Left kidney (tissue), 8 donors: ENCODE measurements around the gene SEMA4C. TPM values are rescaled to one million over a fixed set of nuclear protein-coding genes. Genes with fewer than 3 reads are reported as not detected.

Experiments used
- DNase-seq: peaks from one replicate; pipeline ENCODE4 v3.0.0-alpha.2; 2013
- long read RNA-seq, 8 donors: transcript quantifications; one replicate each; lab custom pipeline, GENCODE V29; 2026
- polyA plus RNA-seq: library from polyadenylated mRNA; unstranded; fragments of 120-200 nt; gene quantifications from one replicate; pipeline ENCODE4 v1.2.1, GENCODE V29; 2013; ENCODE audit not compliant: insufficient read length

SEMA4C gene, protein sequence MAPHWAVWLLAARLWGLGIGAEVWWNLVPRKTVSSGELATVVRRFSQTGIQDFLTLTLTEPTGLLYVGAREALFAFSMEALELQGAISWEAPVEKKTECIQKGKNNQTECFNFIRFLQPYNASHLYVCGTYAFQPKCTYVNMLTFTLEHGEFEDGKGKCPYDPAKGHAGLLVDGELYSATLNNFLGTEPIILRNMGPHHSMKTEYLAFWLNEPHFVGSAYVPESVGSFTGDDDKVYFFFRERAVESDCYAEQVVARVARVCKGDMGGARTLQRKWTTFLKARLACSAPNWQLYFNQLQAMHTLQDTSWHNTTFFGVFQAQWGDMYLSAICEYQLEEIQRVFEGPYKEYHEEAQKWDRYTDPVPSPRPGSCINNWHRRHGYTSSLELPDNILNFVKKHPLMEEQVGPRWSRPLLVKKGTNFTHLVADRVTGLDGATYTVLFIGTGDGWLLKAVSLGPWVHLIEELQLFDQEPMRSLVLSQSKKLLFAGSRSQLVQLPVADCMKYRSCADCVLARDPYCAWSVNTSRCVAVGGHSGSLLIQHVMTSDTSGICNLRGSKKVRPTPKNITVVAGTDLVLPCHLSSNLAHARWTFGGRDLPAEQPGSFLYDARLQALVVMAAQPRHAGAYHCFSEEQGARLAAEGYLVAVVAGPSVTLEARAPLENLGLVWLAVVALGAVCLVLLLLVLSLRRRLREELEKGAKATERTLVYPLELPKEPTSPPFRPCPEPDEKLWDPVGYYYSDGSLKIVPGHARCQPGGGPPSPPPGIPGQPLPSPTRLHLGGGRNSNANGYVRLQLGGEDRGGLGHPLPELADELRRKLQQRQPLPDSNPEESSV
- polyA plus RNA-seq = 38.1 TPM
- long read RNA-seq, donor 1, partial matches to known transcripts = 0 of 3 reads
- long read RNA-seq, donor 1, other reads (novel, unspliced or antisense) = 0 of 3 reads
- long read RNA-seq, donor 2, partial matches to known transcripts = 0 of 2 reads
- long read RNA-seq, donor 2, other reads (novel, unspliced or antisense) = 0 of 2 reads
- long read RNA-seq, donor 3, partial matches to known transcripts = 0 of 2 reads
- long read RNA-seq, donor 3, other reads (novel, unspliced or antisense) = 0 of 2 reads
- long read RNA-seq, donor 4 = 0 reads
- long read RNA-seq, donor 5, partial matches to known transcripts = 0 of 1 reads
- long read RNA-seq, donor 5, other reads (novel, unspliced or antisense) = 0 of 1 reads
- long read RNA-seq, donor 6, partial matches to known transcripts = 21 of 23 reads
- long read RNA-seq, donor 6, other reads (novel, unspliced or antisense) = 0 of 23 reads
- long read RNA-seq, donor 7, partial matches to known transcripts = 0 of 4 reads
- long read RNA-seq, donor 7, other reads (novel, unspliced or antisense) = 0 of 4 reads
- long read RNA-seq, donor 8 = 0 reads

DNA sequence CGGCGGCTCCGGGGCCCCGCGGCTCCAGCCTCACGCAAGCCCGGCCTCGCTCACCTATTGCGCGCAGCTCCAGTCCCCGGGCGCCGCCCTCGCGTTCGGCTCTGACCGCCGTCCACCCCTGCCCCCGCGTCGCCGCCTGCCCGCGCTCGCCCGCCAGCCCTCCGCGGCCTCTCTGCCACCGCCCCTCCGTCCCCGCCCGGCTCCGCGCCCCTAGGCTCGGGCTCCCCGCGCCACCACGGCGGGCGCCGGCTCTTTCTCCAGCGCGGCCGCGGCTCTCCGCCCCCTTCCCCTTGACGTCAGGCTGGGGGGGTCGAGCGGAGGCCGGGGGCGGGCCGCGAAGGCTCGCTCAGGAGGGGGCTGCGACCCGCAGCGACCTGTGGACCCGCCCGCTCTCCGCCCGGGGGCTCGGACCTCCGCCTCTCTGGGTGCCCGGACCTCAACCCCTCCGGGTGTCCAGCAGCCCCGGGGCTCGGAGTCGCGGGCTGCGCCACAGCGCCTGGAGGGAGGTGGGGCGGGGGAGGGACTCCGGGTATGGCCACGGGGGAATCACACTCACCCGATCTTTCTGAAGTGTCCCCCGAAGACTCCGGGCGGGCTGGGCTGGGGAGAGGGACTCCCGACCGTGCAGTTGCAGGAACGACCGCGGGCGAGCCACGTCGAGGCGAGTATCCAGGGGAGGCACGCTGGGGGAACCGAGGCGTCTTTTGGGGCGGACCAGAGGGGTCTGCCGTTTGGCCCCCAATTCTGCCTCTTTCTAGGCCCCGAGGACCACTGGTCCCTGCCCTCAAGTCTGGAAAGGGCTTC, at the start of gene SEMA4C:
TSS of gene SEMA4C (minus strand) at position 259 of the 804 bp plus-strand sequence. CDS start 2,194 bp downstream, outside the sequence.
- DNase-seq = no peak

- DNase-seq = no peak
Observed at GRCh38 chr2:96918754-96919550, 49.1 kb upstream of the SEMA4C start.

- no peak for DNase-seq
Observed at GRCh38 chr2:96918092-96918753, 48.3 kb upstream of the SEMA4C start.

GRCh38 chr2:96916646-96917543, 47.0 kb upstream of the SEMA4C start:
- DNase-seq = no peak

DNA sequence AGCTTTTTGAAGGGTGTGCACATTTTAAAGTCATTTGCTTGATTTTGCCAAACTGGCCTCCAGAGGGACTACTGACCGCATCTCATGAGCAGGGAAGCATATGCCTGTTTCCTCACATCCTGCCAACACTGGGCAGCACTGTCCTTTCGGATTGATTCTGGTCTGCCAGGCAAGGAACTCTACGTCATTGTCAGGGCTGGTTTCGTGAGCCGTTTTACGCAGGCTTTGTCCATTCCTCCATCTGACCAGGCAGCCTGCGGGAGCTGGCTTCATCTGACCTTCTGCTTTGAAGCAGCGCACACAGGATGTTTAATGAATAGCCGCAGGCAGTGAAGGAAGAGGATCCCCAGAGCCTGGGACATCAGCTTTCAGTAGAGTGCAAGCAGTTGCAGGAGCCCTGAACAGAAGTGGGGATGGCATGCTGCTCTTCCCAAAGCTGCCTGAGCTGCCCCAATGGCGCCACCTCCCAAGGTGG, 46.3 kb upstream of the SEMA4C start:
- no peak for DNase-seq

DNA sequence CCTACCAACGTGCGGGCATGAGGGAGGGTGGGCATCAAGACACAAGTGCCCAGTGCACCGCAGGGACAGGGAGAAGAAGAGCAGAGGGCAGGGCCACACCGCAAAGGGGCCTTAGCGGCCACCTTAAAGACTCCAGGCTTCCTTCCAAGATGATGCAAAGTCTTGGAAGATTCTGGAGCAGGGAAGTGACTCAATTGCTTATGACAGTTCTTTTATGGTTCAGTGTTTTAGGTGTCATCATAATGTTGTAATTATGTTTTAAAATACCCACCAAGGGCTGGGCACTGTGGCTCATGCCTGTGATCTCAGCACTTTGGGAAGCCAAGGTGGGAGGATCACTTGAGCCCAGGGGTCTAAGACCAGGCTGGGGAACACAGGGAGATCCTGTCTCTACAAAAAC, 44.5 kb upstream of the SEMA4C start:
- DNase-seq = no peak

DNA sequence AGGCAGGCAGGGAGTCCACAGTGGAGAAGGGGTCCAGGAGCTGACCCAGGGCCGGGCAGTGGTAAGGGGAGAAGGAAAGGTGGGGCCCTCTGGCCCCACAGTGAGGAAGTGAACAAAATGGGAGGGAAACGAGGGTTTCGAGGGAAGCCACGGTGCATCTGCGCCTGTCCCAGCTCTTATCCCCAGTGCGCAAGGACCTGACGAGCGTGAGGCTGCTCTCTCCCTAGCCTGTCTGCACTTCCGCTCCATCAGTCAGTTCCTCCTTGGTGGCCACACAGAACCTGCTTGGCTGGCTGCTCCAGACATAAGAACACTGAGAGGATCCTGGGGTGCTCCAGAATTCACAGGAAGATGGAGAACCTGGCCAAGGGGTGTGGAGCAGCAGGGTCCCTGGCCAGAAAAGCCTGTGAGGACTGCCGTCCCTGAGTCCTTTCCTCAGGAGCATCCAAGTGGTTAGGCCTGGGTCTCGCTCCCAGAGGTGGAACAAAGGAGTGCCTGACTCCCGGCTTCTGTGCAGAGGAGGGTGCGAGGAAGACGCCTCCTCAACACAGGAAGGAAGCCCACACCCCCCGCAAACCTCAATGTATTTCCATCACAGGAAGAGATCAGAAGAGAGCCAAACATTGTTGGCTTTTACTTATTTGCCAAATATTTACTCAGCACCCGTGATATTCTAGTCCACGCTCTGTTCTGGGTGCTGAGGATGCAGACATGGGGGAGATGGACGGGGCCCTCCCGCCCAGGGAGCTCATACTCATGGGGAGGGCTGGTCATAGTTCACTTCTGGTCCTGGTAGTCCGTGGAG, 43.7 kb upstream of the SEMA4C start:
- no peak for DNase-seq

GRCh38 chr2:96913117-96913397, 43.2 kb upstream of the SEMA4C start:
- no peak for DNase-seq

DNA sequence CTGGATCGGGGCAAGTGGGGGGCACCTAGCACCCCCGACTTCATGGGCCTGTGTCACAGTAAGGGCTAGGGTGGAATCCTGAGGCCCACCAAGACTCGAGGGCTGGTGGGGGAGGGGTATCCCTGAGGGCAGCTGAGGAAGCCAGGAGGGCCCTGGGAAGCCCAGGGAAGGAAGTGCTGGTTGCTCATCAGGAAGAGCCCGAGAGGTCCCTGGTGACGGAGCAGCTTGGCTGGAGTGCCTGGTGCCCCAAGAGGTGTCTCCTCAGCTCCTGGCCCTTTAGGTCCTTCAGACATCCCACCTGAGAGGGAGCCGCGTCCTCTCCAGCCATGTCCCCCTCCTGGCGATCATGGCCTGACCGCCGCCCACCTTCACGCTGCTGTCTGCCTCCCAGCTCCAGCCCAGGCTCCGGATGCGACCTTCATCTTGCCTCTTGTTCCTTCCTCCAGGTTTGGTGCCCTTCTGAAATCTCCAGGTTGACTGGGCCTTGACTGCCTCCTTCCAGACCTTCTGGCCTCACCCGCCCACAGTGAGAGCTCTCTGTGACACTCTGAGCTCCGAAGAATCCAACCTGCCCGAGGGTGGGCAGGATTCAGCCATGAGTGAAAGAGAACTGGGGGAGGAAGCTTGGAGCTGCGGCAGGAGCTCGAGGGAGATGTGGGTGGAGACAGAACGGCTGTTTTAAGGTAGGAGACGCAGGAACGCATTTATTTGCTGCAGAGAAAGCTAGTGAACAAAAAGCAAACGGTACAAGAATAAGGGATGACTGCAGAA, 42.7 kb upstream of the SEMA4C start:
- no peak for DNase-seq

GRCh38 chr2:96909611-96910021, 39.7 kb upstream of the SEMA4C start:
- no peak for DNase-seq

GRCh38 chr2:96907115-96908041, 37.5 kb upstream of the SEMA4C start:
- no peak for DNase-seq

DNA sequence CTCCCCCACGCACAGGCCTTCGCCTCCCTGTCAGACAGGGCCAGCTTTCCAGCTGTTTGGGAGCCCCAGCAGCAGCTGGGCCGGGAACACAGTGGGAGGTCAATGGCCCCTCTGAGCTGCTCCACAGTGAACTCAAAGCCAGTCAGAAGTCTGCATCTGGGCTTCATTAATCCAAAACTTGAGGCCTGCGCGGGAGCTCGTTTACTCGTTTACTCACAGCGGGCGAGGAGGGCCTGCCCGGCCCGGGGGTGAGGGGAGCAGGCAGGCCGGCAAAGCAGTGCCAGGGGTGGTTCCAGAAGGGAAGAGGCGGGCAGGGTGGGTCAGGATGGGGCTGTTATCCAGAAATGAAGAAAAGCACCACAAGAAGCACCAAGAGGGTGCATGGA, 36.8 kb upstream of the SEMA4C start:
- no peak for DNase-seq

DNA sequence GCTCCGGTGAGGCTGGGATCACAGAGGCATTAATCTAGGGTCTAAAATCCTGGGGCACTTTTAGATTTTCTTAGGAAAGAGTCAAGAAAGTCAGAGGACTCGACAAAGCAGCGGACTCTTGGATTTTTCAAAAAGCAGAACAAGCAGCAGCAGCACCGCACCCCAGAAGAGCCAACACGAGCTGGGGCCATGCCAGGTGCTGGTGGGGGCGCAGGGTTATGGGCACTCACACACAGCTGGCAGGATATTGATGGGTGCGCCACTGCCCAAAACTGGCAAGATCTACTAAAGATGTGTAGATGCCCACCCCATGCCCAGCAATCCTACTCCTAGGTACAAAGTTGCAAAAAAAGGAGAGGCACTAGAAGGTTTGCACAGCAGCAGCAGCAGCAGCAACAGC, 33.9 kb upstream of the SEMA4C start:
- DNase-seq = no peak

DNA sequence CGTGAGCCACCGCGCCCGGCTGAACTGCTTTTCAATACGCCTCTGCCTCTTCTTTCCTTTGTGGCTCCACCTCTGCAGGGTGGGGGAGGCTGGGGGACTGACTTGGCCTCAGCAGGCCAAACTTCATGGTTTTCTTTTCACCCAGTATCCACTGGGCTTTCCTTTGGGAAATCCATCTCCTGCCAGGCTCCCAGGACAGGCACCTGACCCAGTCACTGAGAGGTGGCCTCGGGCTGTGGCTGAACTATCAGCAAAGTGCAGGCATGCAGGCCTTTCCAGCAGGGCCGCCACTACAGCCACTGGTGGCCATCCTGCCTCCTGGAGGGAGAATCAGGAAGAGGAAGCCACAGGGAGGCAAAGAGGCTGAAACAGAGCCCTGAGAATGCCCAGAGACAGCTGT, 33.4 kb upstream of the SEMA4C start:
- no peak for DNase-seq

GRCh38 chr2:96900237-96900636, 30.4 kb upstream of the SEMA4C start:
- DNase-seq = no peak

DNA sequence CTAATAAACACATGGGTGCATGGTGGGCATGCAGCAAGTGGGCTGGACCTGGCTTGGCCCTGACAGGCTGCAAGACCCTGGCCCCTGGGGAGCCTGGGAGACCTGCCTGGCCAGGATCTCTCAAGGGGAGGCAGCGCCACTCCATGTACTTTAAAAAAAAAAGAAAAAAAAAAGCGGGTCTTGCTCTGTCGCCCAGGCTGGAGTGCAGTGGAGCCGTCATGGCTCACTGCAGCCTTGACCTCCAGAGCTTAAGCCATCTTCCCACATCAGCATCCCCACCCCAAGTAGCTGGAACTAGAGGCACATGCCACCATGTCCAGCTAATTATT, 29.5 kb upstream of the SEMA4C start:
- DNase-seq = no peak
